Spleen (tissue), 11 donors: ENCODE results near the gene SEC22C. TPM values are rescaled to one million over a fixed set of nuclear protein-coding genes. Genes with fewer than 3 reads are reported as not detected.
A peak's percentile ranks its signal among the peaks of the same experiment; 100 is the strongest.

Experiments
- DNase-seq: peaks from one replicate; pipeline ENCODE4 v3.0.0-alpha.2; 2020
- H3K27ac ChIP-seq, 8 donors: fragments of 200-600 bp; sonication (generic) in 7 of 8; 1 replicate in 4 of 8; 2 replicates in 4 of 8; pipeline versions ENCODE4 v1.5.0 to v1.8.0; 2016 to 2021; ENCODE audit warnings: inconsistent platforms in 4 of 8, mild to moderate bottlenecking in 4 of 8, moderate library complexity in 1 of 8
- H3K27me3 ChIP-seq, 7 donors: fragments of 200-600 bp; sonication (generic) in 6 of 7; replicated peaks in 1 of 7; 1 replicate in 4 of 7; 2 replicates in 3 of 7; pipeline versions ENCODE4 v1.5.0 to v1.8.0; 2016 to 2021; ENCODE audit warnings: inconsistent platforms in 3 of 7, mild to moderate bottlenecking in 1 of 7
- H3K36me3 ChIP-seq, 6 donors: fragments of 200-600 bp; sonication (generic) in 5 of 6; 1 replicate in 4 of 6; 2 replicates in 2 of 6; pipeline versions ENCODE4 v1.5.0 to v1.8.0; 2016 to 2021; ENCODE audit warnings: inconsistent platforms in 2 of 6
- H3K4me1 ChIP-seq, 6 donors: fragments of 200-600 bp; sonication (generic) in 5 of 6; 1 replicate in 3 of 6; 2 replicates in 3 of 6; pipeline versions ENCODE4 v1.5.0 to v1.8.0; 2016 to 2021; ENCODE audit warnings: inconsistent platforms in 3 of 6
- H3K4me3 ChIP-seq, 8 donors: fragments of 200-600 bp; sonication (generic) in 7 of 8; 1 replicate in 4 of 8; 2 replicates in 4 of 8; pipeline versions ENCODE4 v1.5.0 to v1.8.0; 2016 to 2021; ENCODE audit warnings: inconsistent platforms in 4 of 8, mild to moderate bottlenecking in 4 of 8, moderate library complexity in 2 of 8
- H3K9me3 ChIP-seq, 8 donors: fragments of 200-600 bp; sonication (generic) in 7 of 8; 1 replicate in 4 of 8; 2 replicates in 4 of 8; pipeline versions ENCODE4 v1.5.0 to v1.8.0; 2016 to 2021; ENCODE audit warnings: inconsistent platforms in 4 of 8
- POLR2A ChIP-seq, 3 donors: fragments of 450-650 bp; IDR thresholded peaks; one replicate each; pipeline ENCODE4 v1.5.1; 2017; ENCODE audit warnings: antibody characterized with exemption in 3 of 3, mild to moderate bottlenecking in 1 of 3
- POLR2AphosphoS5 ChIP-seq, 3 donors: sonication (generic); formaldehyde crosslinking; IDR thresholded peaks; one replicate each; pipeline ENCODE4 v1.5.1; 2017; ENCODE audit warnings: antibody characterized with exemption in 3 of 3
- WGBS, 5 donors: extraction: QIAGEN DNeasy Blood & Tissue Kit in 3 of 5; methylation state at CpG; one replicate each; pipeline versions ENCODE4 v1.1.5 to v1.1.7; 2013 to 2018; 5-methylcytosine and 5-hydroxymethylcytosine counted together
- intact Hi-C: fragments of 100-400 bp; cut with DNase I; formaldehyde crosslinking; loops from one replicate; pipeline ENCODE4 v1.15.0; 2023; ENCODE audit warnings: low total_unique reads
- polyA plus RNA-seq, 3 donors: library from polyadenylated mRNA; stranded (reverse); fragments of 200-250 nt; gene quantifications; one replicate each; pipeline ENCODE4 v1.2.1, GENCODE V29; 2013
- total RNA-seq, 7 donors: library from RNA; depleted of rRNA in 3 of 7; stranded (reverse); fragments of >200 nt in 3 of 7; fragmentation: NEBNext Ultra II Directional in 4 of 7; extraction: Animal tissue kit (Norgen Biotek cat#: 25700) in 4 of 7; gene quantifications; one replicate each; pipeline versions ENCODE4 v1.1.0 to v1.2.1, GENCODE V29; 2016 to 2021
- TF ChIP-seq, protein P1 (sequence below), 11 experiments: fragments of 200-600 bp in 7 of 11; fragments of 450-650 bp in 4 of 11; sonication (generic) in 4 of 11; IDR thresholded peaks in 8 of 11; conservative IDR thresholded peaks in 3 of 11; 1 replicate in 7 of 11; 2 replicates in 4 of 11; pipeline versions ENCODE4 v1.4.0 to v1.8.0; 2016 to 2021; ENCODE audit warnings: antibody characterized with exemption in 11 of 11, inconsistent platforms in 4 of 11, mild to moderate bottlenecking in 1 of 11
- donor health status: healthy with polysubstance abuse.
- donor health status: DM: no; HTN: no; CAD: no; lungs with moderate emphysema.
- donor health status: DM: no; HTN: no; CAD: no.
- donor health status: Bipolar disorder and iron deficiency.
- donor health status: healthy.
- donor health status: DM: no; HTN: no; CAD: no.
- donor health status: DM: yes; HTN: yes; CAD: no.

The SEC22C gene
- total and polyA plus RNA-seq, 10 donors = 13.5 to 58.2 (median 37.8) TPM

DNA sequence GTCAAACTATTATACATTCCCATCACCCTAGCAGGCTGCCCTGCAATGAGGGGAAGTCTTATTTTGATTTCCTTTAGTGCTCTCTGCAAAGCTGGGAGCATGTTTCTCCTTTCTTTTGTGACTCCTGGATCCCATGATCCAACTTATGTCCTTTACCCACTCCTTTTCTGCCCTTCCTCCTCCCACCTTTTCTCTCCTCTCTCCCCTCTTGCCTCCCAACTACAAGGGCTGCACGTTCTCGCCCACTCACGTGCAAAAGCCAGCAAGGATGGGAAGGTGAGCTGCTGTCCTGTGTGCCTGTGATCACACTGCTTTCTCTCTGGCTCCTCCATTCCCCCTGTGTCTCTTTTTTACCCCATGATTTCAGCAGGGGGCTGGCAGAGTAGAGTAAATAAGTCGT is 73.2 kb downstream of the SEC22C start:
- no peaks in the 10 kb centered on the region for H3K9me3 ChIP-seq
- no peak overlapping the region for H3K27ac ChIP-seq
- DNase-seq = no peak
- WGBS, 5 donors = 75 to 84% (median 80%) methylated on average over 4 of the region's 4 CpGs
- H3K27me3 ChIP-seq = no peaks in the 10 kb centered on the region
- TF ChIP-seq, protein P1, sequence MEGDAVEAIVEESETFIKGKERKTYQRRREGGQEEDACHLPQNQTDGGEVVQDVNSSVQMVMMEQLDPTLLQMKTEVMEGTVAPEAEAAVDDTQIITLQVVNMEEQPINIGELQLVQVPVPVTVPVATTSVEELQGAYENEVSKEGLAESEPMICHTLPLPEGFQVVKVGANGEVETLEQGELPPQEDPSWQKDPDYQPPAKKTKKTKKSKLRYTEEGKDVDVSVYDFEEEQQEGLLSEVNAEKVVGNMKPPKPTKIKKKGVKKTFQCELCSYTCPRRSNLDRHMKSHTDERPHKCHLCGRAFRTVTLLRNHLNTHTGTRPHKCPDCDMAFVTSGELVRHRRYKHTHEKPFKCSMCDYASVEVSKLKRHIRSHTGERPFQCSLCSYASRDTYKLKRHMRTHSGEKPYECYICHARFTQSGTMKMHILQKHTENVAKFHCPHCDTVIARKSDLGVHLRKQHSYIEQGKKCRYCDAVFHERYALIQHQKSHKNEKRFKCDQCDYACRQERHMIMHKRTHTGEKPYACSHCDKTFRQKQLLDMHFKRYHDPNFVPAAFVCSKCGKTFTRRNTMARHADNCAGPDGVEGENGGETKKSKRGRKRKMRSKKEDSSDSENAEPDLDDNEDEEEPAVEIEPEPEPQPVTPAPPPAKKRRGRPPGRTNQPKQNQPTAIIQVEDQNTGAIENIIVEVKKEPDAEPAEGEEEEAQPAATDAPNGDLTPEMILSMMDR (IDR thresholded peaks at IDR 0.05 in 8 of 11, conservative IDR thresholded peaks at IDR 0.05 in 3 of 11) = no peak
- TF ChIP-seq POLR2A (IDR thresholded peaks at IDR 0.05) = no peak
- TF ChIP-seq POLR2AphosphoS5 (IDR thresholded peaks at IDR 0.05) = no peak
- no peak overlapping the region for H3K4me3 ChIP-seq
- H3K4me1 ChIP-seq = peaks cover 0 to 36% (median 6%) of the 10 kb centered on the region in 6 donors
- intact Hi-C loops = no loop called here
- H3K36me3 ChIP-seq = no peaks in the 10 kb centered on the region

DNA sequence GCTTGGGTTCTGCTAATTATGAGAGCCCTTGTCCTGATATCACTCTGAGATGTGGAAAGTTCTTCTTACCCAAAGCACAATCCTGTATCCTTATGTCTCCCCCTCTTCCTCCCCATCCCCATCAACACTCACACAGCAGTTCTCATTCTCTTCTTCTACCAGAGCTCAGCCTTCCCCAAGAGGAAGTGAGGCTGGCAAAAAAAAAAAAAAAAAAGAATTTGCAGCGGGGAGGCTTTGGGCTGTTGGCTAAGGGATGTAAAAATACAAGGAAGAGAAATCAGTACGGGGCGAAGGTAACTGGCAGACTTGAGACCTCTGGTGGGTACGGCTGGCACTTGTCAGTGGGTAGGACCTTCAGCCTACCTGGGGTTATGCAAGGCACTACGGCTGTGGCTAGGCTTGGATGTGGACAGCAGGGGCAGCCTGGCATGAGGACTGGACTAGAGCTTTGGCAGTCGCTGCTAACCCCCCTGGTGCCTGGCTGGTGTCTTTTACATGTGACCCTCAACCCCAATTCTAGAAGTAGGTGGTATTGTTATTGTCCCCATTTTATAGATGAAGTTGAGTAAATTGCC is 73.9 kb downstream of the SEC22C start:
- H3K4me1 ChIP-seq = peaks cover 0 to 43% (median 11%) of the 10 kb centered on the region in 6 donors
- no peak overlapping the region for H3K27ac ChIP-seq
- intact Hi-C loops = no loop called here
- no peaks in the 10 kb centered on the region for H3K36me3 ChIP-seq
- DNase-seq = peak; percentile 27
- peaks cover 0 to 6% (median 0%) of the 10 kb centered on the region in 7 donors for H3K27me3 ChIP-seq
- H3K9me3 ChIP-seq = no peaks in the 10 kb centered on the region
- WGBS, 5 donors = 34 to 48% (median 39%) methylated on average over 6 of the region's 6 CpGs
- TF ChIP-seq POLR2A (IDR thresholded peaks at IDR 0.05) = no peak
- no peak for TF ChIP-seq POLR2AphosphoS5 (IDR thresholded peaks at IDR 0.05)
- TF ChIP-seq, protein P1 (IDR thresholded peaks at IDR 0.05 in 8 of 11, conservative IDR thresholded peaks at IDR 0.05 in 3 of 11) = no peak
- H3K4me3 ChIP-seq = no peak overlapping the region

DNA sequence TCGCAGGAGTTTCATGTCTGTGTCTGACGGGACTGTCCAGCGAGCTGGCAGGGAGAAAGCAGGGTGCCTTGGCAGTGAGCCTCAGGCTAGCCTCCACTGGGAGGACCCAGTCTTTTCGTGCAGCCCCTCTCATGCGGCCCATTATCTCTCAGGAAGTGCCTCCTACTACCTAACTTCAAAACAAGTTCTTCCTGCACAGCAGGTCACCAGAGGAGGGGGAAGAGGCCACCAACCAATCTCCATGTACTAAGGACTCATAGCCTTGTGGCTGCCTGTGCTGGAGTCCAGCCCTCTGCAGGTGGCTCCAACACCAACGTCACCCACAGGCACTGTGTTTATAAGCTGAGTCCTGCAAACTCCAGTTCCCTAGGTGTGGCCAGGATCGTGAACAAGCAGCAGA is 74.5 kb downstream of the SEC22C start:
- Histone ChIP-seq H3K9me3 (no peaks in the 10 kb centered on the region), H3K36me3 (no peaks in the 10 kb centered on the region), H3K4me1 (peaks cover 0 to 49% (median 17%) of the 10 kb centered on the region in 6 donors), H3K27ac (peak overlapping the region in 2 of 8 donors; percentile 33 to 42), H3K4me3 (no peak overlapping the region), H3K27me3 (peaks cover 0 to 12% (median 0%) of the 10 kb centered on the region in 7 donors)
- 42 to 60% (median 49%) methylated on average over 7 of the region's 7 CpGs for WGBS, 5 donors
- DNase-seq = peak; percentile 66
- intact Hi-C loops = no loop called here
- TF ChIP-seq, protein P1 (IDR thresholded peaks at IDR 0.05 in 8 of 11, conservative IDR thresholded peaks at IDR 0.05 in 3 of 11) = no peak
- peak in 1 of 3 donors; percentile 18 for TF ChIP-seq POLR2AphosphoS5 (IDR thresholded peaks at IDR 0.05)

DNA sequence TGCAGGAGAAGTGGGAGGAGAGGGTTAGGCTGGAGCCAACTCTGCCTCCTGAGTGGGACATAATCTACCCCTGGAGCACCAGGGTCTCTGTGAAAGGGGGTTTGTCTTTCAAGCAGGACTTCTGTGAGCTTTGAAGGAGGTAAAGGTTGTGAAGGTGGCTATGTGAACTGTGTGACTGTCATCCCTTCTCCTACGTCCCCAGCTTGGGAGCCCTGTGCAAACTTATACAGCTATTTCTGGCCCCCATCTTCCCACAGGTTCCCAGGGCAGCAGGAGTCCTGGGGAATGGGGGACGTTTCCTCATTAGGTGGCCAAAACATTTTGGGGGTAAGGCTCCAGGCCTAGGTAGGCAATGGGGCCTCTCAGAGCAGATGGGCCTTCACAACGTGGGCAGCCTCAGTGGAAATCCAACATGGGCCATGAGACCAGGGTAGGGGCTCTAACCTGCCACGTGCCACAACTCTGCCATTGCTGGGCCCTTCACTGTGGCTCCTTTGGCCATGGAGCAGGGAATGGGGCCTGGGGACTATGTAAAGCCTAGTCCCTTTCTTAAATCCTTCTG is 75.8 kb downstream of the SEC22C start:
- H3K27ac ChIP-seq = no peak overlapping the region
- H3K4me3 ChIP-seq = no peak overlapping the region
- intact Hi-C loops = no loop called here

More for the DNA sequence above, 75.8 kb downstream of the SEC22C start:
- peaks cover 10 to 56% (median 30%) of the 10 kb centered on the region in 6 donors for H3K4me1 ChIP-seq
- H3K27me3 ChIP-seq = peaks cover 0 to 26% (median 7%) of the 10 kb centered on the region in 7 donors
- no peaks in the 10 kb centered on the region for H3K36me3 ChIP-seq
- no peak for TF ChIP-seq POLR2AphosphoS5 (IDR thresholded peaks at IDR 0.05)
- TF ChIP-seq POLR2A (IDR thresholded peaks at IDR 0.05) = no peak
- TF ChIP-seq, protein P1 (IDR thresholded peaks at IDR 0.05 in 8 of 11, conservative IDR thresholded peaks at IDR 0.05 in 3 of 11) = no peak
- WGBS, 5 donors = 67 to 93% (median 83%) methylated on average over 3 to 4 of the region's 4 CpGs
- H3K9me3 ChIP-seq = no peaks in the 10 kb centered on the region
- DNase-seq = no peak
